SW480 (cell line): Measurements from ENCODE around the gene LGALS7.
"Not testable (repeated sequence)": the region's sequence is repeated elsewhere in the genome, so short reads cannot be mapped to it uniquely, and the experiment has no call there.

ENCODE experiments used
- DNase-seq: peaks from one replicate; pipeline ENCODE4 v3.0.0-alpha.2; 2016; ENCODE audit warnings: low spot score

LGALS7 gene

DNA sequence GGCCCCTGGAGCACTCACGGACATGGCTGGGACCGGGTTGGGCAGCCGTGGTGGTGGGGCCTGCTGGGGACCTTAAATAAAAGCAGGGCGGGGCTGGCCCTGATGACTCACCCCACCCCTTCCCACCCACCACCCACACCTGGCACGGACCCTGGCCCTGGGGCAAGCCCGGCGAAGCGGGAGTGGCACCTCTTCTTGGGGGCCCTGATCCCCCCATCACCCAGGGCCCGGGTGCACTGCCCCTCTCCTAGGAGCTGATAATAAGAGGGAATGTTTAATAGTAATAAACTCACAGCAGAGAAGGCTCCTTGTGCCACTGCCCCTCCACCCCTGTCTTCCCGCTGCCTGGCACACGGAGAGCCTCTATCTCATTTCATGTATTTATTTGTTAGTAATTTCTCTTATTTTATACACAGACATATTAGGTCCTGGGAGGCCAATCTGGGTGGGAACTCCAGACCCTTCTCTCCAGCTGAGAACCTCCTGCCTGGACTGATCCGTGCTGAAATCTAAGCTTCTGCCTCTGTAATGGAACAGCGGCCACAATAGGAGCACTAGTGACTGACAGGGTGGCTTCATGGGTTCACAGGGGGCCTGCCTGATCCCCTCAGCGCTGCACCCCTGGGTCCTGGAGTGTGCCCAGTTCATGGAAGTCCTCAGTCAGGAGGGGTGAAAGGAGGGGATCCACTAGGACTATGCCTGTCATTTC, at the start of gene LGALS7:
Gene LGALS7 (minus strand): TSS at position 49 of the 709 bp plus-strand sequence. CDS start 25 bp downstream, at position 24.
- no peak for DNase-seq

DNA sequence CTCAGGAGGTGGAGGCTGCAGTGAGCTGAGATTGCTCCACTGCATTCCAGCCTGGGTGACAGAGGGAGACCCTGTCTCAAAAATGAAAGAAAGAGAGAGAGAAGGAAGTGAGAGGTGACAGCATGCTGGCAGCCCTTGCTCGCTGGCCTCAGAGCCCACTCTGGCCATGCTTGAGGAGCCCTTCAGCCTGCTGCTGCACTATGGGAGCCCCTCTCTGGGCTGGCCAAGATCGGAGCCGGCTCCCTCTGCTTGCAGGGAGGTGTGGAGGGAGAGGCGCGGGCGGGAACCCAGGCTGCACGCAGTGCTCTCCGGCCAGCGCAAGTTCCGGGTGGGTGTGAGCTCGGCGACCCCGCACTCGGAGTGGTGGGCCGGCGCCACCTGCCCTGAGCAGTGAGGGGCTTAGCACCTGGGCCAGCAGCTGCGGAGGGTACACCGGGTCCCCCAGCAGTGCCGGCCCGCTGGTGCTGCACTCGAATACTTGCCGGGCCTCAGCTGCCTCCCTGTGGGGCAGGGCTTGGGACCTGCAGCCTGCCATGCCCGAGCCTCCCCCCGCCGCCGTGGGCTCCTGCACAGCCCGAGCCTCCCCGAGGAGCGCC, 48.0 kb upstream of the LGALS7 start:
- not testable (repeated sequence) for DNase-seq

DNA sequence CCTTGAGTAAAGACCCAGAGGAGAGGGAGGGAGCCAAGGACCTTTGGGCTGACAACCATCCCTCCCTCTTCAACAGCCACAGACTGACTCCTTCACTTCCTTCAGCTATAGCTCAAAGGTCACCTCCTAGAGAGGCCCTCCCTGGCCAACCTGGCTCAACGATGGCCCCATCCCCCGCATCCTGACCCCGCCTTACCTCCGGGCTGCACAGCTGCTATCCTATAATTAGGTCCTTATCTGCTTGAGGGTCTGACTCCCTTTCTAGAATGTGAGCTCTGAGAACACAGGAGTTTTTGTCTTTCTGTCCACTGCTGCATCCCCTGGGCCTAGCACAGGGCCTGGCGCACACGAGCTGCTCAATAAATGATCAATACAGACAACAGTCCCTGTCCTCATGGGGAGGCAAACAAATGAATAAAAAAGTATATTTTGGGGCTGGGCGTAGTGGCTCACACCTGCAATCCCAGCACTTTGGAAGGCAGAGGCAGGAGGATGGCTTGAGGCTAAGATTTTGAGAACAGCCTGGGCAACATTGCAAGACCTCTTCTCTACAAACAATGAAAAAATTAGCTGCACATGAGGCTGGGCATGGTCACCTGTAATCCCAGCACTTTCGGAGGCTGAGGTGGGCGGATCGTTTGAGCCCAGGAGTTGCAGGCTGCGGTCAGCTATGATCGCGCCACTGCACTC, 46.1 kb upstream of the LGALS7 start:
- DNase-seq, result no peak

GRCh38 chr19:38817081-38817480, 43.8 kb upstream of the LGALS7 start:
- no peak for DNase-seq

DNA sequence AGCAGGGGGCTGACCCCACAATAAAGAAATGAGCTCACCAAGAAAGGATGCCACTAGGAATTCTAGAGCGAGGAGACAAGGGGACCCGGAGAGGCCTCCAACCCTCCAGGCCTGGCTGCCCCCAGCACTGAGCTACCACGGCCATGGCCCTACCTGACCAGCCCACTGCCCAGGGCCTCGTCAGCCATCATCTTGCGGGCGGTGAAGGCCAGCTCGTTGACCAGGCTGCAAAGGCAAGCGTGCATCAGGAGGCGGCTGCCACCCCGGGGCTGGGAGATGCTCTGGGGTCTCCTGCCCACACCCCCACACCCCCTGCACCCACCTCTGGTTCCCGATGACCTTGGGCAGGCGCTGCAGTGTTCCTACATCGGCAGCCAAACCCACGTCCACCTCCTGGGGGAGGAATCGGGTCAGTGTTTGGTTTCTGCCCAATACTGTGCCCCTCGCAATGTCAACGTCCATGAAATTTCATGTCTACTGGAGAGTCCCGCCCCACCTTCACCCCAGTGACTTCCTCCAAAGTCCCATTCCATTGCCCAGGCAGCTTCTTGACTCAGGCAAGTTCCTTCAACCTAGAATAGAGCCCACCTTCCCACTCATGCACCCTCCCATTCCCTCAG, 42.9 kb upstream of the LGALS7 start:
- DNase-seq, result no peak

GRCh38 chr19:38815059-38816001, 42.0 kb upstream of the LGALS7 start:
- no peak for DNase-seq

GRCh38 chr19:38813932-38814331, 40.6 kb upstream of the LGALS7 start:
- not testable (repeated sequence) for DNase-seq

DNA sequence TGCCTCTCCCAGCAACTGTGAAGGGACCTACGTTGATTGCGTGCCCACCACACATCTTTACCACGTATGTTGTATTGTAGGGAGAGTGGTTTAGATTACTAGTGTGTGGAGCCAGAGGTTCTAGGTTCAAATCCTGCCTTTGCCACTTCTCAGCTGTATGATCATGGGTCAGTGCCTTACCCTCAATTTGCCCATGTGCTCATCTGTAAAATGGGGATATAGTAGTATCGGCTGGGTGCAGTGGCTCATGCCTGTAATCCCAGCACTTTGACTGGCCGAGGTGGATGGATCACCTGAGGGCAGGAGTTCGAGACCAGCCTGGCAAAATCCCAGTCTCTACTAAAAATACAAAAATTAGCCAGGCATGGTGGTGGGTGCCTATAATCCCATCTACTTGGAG, 40.0 kb upstream of the LGALS7 start:
- DNase-seq, result no peak

DNA sequence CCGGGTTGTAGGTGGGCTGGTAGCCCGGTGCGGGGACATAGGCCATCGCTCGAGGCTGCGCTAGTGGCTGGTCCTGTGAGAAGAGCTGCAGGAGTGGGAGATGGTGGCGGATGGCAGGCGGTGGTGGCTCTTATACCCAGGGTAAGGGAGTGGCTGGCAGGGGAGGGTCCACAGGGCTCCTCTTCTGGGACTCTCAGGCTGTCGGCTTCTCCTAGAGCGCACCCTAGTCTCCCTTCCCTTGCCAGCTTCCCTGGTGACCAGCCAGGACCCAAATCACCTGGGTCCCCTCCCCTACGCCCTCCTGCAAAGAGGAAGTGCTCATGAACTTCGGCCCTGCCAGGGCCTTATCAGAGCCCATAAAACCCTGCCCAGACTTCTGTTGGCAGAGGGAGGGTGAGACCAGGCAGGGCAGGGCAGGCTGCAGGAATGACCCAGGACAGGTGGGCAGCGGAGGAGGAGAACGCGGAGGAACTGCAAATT, 39.6 kb upstream of the LGALS7 start, which contains the start of gene LGALS4:
Gene LGALS4 (minus strand): TSS at position 105 of the 480 bp plus-strand sequence. CDS start 59 bp downstream, at position 46.
- DNase-seq, result peak; percentile 36

DNA sequence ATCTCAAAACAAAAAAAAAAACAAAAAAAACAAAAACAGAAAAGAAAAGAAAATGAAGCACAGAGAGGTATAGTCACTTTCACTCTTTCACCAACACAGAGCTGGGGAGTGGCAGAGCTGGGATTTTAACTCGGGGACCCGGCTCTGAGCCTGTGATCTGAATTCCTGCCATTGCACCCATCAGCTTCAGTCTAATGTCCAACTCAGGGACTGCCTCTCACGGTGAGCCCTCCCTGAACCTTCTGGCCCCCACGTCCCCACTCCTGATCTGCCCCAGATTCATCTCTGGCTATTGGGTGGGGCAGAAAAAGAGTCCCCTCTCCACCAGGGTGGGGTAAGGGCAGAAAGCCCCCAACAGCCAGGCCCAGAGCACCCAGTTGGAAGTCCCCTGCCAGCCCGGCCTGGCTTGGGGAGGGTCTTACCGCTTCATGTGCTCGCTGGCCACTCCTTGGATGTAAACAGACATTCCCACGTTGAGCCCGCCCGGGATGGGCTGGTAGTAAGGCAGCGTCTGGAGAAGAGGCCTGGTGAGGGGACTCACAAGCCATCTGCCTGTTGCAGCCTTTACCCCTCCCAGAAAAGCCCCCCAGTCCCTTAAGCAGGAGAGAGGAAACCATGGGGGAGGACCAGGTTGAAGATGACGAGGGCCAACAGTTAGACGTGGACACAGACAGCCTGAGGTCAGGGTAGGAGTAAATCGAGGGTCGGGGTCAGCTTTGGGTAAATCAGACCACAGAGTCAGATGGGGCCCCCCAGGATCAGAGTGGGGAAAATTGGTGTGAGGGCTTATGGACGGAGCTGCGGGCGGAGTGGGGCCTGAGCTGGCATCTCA, 38.9 kb upstream of the LGALS7 start:
- DNase-seq, result no peak

GRCh38 chr19:38809592-38810252, 36.4 kb upstream of the LGALS7 start:
- DNase-seq, result no peak

DNA sequence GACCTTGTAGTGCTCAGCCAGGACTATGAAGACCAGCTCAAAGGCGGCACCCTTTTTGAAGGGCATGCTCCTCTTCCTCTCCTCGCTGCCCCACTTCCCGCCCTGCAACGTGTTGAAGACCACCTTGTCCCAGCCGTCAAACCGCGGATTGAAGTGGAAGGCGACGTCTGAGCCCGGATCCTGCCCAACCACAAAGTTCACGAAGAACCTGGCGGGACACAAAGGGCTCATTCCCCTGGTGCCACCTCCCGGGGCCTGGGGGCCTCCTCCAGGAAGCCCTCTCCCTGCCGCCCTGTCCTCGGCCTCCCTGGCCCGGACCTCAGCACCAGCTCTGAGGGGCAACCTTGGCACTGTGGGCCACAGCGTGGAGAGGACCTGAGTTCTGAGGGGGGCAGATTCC, 35.4 kb upstream of the LGALS7 start:
- DNase-seq, result no peak

GRCh38 chr19:38807374-38808098, 34.2 kb upstream of the LGALS7 start:
- DNase-seq, result not testable (repeated sequence)

GRCh38 chr19:38806371-38806770, 33.1 kb upstream of the LGALS7 start:
- DNase-seq, result no peak

DNA sequence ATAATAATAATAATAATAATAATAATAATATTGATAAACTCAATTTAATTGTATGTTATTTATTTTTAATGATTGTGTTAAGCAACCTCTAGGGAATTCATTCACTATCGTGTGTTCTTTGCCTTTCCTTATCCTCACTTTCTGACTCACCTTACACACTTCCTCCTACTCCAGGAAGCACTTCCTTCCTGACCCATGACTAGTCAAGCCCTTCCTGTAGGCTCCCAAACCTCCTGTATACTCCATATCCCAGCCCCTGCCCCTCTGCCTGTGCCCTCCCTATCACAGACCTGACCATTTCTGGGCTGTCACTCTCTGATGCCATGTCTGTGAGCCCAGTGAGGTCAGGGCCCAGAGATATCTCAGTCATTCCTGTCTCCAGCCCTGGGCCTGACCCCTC, 31.9 kb upstream of the LGALS7 start:
- DNase-seq, result no peak

GRCh38 chr19:38803543-38803942, 30.2 kb upstream of the LGALS7 start:
- no peak for DNase-seq

DNA sequence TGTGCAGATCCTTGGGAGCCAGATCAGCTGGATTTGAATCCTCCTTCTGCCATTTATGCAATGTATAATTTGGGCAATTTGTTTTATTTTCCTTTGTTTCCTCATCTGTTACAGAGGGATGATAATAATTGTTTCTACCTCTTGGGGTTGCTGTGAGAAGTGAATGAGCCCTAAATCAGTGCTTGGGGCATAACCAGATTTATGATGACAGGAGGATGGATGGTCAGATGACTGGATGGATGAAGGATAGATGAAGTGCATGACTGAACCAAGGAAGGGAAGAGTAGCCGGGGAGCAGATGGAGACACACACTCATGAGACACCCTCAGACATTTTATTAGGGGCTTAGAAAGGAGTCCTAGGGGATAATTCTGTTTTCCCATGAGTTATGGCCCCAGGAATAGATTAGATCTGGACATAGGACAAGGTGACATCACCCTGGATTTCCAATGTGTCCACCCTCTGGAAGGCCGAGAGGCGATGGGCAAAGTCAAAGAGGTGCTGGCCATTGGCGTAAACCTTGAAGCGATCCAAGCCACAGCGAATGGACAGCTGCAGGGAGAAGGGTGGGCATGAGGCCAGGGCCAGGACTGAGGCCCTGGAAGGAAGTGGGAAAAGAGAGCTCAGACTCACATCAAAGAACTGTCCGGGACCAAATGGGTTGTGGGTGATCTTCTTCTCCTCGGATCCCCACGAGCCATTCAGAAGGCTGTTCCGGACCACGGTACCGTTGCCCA, 28.2 kb upstream of the LGALS7 start:
- DNase-seq, result no peak

GRCh38 chr19:38800577-38801347, 27.4 kb upstream of the LGALS7 start:
- no peak for DNase-seq
